HG03460 (cell line): Measurements from ENCODE around the gene CYP1A2.
"Not testable (repeated sequence)": the region's sequence is repeated elsewhere in the genome, so short reads cannot be mapped to it uniquely, and the experiment has no call there.

Experiments used
- ATAC-seq: cut with Tn5 transposase; IDR thresholded peaks from one replicate; pipeline ENCODE4 v1.9.1; 2021; ENCODE audit not compliant: unreplicated experiment

Gene CYP1A2, protein sequence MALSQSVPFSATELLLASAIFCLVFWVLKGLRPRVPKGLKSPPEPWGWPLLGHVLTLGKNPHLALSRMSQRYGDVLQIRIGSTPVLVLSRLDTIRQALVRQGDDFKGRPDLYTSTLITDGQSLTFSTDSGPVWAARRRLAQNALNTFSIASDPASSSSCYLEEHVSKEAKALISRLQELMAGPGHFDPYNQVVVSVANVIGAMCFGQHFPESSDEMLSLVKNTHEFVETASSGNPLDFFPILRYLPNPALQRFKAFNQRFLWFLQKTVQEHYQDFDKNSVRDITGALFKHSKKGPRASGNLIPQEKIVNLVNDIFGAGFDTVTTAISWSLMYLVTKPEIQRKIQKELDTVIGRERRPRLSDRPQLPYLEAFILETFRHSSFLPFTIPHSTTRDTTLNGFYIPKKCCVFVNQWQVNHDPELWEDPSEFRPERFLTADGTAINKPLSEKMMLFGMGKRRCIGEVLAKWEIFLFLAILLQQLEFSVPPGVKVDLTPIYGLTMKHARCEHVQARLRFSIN

GRCh38 chr15:74748322-74748946 lies at the start of gene CYP1A2:
Gene CYP1A2, plus strand, starts transcription at chr15:74748845. Its CDS starts 894 bp downstream, at chr15:74749739.
- no peak for ATAC-seq

- no peak for ATAC-seq
These were observed 39.6 kb upstream of the CYP1A2 start for GRCh38 chr15:74709011-74709410.

DNA sequence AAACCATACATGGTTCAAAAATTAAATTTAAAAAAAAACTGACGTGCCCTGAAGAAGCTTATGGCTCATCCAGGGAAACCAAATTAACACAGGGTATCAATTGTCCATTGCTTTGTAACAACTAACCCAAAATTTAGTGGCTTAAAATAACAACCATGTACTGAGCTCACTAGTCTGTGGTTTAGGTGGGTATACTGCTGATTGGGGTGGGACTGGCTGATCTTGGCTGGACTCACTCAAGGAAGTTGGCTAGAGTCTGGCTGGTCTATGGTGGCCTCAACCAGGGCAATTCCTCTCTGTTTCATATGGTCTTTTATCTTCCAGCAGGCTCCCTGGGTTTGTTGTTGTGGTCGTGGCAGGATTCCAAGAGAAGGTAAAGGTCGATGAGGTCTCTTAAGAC lies 38.8 kb upstream of the CYP1A2 start:
- no peak for ATAC-seq

DNA sequence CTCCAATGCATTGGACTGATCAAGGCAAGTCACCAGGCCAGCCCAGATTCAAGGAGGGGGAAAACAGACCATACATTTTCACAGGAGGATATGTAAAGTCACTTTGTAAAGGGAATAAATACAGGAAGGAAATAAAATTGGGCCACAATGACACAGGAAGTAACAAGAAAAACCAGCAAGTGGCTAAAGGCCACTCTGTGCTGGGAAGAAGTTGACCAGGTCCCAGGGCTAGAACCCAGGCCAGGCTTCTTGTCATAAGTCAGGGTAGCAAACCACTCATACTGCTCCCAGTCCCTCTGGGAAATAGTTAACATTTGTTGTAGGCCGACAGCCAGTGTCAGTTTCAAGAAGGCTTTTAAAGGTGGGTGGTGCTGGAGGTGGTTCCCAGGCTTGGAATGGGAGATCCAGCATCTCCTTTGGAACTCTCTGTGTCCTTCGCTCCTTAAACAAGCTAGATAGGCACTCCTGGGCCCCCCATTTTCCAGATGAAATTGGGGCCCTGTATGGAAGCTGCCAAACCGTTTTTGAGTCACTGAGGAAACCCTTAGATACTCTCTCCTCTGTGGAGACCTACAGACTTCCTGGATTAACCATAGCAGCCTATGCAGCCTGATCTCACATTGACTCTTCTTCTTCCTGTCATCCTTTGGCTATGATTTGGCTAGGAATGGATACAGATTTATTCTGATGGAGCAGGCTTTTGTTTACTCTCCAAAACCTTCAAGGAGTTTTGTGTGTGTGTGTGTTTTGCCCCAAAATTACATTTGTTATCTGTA lies 38.1 kb upstream of the CYP1A2 start:
- ATAC-seq = no peak

GRCh38 chr15:74712311-74712710 lies 36.3 kb upstream of the CYP1A2 start:
- ATAC-seq = no peak

- ATAC-seq = no peak
These were observed 32.0 kb upstream of the CYP1A2 start for GRCh38 chr15:74716651-74717050.

GRCh38 chr15:74722591-74722990 lies 26.1 kb upstream of the CYP1A2 start:
- ATAC-seq = no peak

DNA sequence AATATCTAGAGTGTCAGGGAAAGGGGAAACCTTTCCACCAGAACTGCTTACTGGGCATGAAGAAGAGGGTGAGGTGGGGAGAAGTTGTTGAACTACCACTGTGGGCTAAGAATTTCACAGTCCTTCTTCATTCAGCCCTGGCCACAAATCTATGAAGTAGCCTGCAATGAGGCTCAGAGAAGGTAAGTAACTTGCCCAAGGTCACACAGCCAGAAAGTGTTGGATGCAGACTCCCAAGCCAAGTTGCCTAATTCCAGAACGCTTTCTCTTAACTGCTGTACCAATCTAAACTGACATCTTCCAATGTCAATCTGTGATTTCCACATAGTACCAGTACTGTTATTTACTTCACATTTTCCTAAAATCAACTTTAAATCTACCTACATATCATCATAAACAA lies 25.5 kb upstream of the CYP1A2 start:
- ATAC-seq = no peak

DNA sequence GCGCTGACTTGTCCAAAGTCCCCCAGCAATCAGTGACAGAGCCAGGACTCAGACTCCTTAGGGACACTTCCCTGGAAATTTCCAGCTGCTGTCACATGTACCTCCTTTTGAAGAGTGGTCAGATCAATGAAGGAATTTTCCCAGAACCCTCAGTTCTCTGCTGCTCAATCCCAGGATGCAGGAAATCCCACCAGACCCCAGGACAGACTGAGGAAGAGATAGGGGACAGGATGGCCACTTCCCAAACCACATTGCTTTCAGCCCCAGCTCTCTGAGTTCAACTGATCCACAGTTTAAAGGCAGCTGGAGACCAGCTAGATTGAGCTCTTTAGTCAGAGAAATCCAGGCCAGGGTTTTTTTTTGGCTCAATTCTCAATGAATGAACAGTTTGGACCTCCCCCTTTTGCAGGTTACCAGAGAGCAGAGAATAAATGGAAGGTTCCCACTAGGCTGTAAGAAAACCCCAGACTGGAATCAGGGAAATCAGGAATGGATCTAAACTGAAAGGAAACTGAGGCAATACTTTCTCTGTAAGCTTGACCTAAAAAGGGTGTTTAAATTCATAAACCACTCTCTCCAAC lies 24.8 kb upstream of the CYP1A2 start:
- no peak for ATAC-seq

DNA sequence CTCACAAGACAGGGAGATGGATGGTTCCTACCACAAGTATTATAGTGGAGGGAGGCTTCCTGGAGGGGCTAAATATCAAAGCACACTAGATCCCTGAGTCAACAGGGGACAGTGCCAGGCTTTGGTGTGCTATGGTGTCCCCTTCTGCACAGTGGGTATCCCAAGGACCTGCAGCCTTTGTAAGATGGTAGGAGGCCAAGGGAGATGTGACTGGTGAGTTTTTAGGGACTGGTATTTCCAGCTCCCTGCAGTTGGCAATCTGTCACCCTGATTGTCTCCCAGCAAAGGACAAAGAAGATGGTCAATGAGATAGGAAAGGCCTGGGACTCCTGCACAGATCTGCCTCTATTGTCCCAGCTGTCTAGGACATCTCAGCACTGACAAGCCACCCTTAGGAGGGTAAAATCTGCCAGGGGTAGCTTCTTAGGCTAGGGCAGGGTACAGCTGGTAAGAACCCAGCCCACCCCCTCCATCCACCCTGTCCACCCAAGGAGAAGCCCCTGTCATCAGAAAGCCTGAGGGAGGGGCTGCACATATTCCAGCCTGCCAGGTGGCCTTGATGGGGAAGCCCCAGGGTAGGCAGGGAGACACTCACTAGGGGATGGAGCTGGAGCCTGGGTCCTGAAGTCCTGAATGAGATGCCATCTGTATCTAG lies 23.9 kb upstream of the CYP1A2 start:
- ATAC-seq = no peak

DNA sequence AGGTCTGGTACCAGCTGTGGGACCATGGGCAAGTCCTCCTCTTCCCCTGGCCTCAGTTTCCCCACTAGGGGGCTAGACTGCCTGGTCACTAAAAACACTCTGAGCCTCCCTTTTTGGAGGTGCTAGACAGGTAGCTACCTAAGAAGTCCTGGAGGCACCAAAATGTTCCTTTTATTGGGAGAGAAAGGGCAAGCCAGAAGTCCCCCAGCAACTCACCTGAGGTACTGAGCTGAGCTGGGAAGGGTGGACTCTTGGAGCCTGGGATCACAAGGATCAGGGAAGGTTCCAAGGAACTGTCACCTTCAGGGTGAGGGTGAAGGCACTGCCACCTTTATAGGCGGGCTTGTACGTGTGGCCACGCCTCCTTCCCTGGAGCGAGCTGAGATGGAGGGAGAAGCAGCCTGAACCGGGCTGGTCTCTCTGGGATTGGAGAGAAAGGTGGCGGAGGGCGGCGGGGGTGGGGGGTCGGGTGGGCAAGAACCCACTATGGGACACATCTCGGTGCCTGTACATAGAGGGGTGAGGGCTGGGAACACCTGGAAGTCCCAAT lies 23.3 kb upstream of the CYP1A2 start, which contains the start of gene CYP1A1:
Gene CYP1A1 (minus strand): TSS at position 304 of the 550 bp plus-strand sequence. CDS start 2,431 bp downstream, outside the sequence.
- ATAC-seq = no peak

- no peak for ATAC-seq
These were observed 22.5 kb upstream of the CYP1A2 start for GRCh38 chr15:74725845-74726773.

GRCh38 chr15:74726774-74727164 lies 21.9 kb upstream of the CYP1A2 start:
- ATAC-seq = no peak

- ATAC-seq = no peak
These were observed 20.9 kb upstream of the CYP1A2 start for GRCh38 chr15:74727727-74728126.

DNA sequence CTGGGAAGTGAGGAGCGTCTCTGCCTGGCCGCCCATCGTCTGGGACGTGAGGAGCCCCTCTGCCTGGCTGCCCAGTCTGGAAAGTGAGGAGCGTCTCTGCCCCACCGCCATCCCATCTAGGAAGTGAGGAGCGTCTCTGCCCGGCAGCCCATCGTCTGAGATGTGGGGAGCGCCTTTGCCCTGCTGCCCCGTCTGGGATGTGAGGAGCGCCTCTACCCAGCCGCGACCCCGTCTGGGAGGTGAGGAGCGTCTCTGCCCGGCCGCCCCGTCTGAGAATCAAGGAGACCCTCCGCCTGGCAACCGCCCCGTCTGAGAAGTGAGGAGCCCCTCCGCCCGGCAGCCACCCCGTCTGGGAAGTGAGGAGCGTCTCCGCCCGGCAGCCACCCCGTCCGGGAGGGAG lies 19.9 kb upstream of the CYP1A2 start:
- not testable (repeated sequence) for ATAC-seq

- not testable (repeated sequence) for ATAC-seq
These were observed 19.3 kb upstream of the CYP1A2 start for GRCh38 chr15:74729372-74729771.

- no peak for ATAC-seq
These were observed 17.9 kb upstream of the CYP1A2 start for GRCh38 chr15:74730619-74731316.

DNA sequence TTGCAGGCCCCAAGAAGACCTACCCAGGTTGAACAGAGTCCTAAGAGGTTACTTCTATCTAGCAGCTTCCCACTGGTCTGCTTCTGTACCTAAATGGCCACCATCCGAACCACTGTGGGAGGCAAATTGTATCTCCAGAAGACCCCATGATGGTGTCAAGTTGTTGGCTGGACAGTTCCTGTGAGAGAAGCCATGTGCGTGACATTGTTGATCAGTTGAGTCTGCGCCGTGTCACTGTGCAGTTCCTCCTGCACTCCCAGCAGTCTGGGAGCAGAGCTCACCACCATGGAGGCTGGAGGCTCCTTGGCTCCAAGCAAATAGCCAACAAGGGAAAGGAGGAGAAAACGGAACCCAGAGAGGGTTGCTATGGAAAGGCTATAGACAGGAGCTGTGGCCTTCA lies 15.8 kb upstream of the CYP1A2 start:
- no peak for ATAC-seq

- ATAC-seq = no peak
These were observed 15.4 kb upstream of the CYP1A2 start for GRCh38 chr15:74733269-74733668.
